ENCODE results near the gene SWI5.

DNA sequence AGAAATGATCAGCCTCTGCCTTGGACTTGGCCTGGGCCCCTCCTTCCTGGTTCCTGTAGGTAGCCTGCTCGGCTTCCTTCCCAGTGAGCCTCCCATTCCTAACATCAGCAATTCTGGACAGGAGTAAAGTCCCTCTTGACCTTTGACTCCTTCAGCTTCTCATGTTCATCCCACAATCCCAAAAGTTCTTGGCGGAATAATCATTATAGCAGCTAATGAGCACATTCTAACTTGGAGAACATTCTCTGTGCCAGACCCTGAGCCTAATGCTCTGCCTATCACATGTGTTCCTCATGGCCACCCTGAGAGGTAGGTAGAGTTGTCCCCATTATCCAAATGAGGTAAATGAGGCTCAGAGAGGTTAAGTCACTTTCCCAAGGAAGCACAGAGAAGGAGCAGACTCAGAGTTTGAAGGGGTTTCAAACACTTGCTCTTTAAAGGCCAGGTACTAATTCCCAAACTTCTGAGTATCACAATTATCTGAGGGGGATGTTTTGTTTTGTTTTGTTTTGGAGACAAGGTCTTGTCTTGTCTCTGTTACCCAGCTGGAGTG, 21.2 kb downstream of the SWI5 start:
- TF ChIP-seq, protein P1, sequence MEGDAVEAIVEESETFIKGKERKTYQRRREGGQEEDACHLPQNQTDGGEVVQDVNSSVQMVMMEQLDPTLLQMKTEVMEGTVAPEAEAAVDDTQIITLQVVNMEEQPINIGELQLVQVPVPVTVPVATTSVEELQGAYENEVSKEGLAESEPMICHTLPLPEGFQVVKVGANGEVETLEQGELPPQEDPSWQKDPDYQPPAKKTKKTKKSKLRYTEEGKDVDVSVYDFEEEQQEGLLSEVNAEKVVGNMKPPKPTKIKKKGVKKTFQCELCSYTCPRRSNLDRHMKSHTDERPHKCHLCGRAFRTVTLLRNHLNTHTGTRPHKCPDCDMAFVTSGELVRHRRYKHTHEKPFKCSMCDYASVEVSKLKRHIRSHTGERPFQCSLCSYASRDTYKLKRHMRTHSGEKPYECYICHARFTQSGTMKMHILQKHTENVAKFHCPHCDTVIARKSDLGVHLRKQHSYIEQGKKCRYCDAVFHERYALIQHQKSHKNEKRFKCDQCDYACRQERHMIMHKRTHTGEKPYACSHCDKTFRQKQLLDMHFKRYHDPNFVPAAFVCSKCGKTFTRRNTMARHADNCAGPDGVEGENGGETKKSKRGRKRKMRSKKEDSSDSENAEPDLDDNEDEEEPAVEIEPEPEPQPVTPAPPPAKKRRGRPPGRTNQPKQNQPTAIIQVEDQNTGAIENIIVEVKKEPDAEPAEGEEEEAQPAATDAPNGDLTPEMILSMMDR (IDR thresholded peaks at IDR 0.05; ENCODE audit: poor library complexity) = no peak
- TF ChIP-seq EZH2 (IDR thresholded peaks at IDR 0.05; ENCODE audit: borderline replicate concordance) = no peak
- TF ChIP-seq EZH2phosphoT487 (IDR thresholded peaks at IDR 0.05; ENCODE audit: low read depth, severe bottlenecking, unreplicated experiment) = no peak

All from hepatocyte (in vitro differentiated cells).